ENCODE data around the gene GABBR2.

DNA sequence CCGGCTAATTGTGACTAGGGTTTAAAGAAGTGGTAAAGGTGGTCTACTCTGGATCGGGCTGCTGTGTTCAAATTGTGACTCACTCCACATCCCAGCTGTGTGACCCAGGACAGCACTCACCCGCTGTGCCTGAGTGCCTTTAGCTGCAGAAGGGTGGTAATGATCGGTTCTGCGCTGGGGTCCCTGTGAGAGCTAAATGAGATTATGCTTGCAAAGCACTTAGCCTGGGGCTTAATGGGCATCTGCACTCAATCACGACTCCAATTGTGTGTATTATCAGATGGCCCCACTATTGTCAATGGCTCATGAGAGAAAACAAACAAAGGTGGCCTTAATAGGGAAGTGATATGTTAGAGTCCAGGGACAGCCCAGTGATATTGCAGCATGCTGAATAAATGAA is 428.2 kb downstream of the GABBR2 start:
- no peak for TF ChIP-seq POLR2A (IDR thresholded peaks at IDR 0.05)
- TF ChIP-seq, protein P1, sequence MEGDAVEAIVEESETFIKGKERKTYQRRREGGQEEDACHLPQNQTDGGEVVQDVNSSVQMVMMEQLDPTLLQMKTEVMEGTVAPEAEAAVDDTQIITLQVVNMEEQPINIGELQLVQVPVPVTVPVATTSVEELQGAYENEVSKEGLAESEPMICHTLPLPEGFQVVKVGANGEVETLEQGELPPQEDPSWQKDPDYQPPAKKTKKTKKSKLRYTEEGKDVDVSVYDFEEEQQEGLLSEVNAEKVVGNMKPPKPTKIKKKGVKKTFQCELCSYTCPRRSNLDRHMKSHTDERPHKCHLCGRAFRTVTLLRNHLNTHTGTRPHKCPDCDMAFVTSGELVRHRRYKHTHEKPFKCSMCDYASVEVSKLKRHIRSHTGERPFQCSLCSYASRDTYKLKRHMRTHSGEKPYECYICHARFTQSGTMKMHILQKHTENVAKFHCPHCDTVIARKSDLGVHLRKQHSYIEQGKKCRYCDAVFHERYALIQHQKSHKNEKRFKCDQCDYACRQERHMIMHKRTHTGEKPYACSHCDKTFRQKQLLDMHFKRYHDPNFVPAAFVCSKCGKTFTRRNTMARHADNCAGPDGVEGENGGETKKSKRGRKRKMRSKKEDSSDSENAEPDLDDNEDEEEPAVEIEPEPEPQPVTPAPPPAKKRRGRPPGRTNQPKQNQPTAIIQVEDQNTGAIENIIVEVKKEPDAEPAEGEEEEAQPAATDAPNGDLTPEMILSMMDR (IDR thresholded peaks at IDR 0.05): no peak

Measured in right lobe of liver (tissue), 4 donors.